Measurements from ENCODE around the gene CLDN9. TPM values are rescaled to one million over a fixed set of nuclear protein-coding genes. Genes with fewer than 3 reads are reported as not detected.

CLDN9 gene
- total RNA-seq, 4 donors from 2014 or later: 0.32 to 0.39 TPM; not detected in 2

DNA sequence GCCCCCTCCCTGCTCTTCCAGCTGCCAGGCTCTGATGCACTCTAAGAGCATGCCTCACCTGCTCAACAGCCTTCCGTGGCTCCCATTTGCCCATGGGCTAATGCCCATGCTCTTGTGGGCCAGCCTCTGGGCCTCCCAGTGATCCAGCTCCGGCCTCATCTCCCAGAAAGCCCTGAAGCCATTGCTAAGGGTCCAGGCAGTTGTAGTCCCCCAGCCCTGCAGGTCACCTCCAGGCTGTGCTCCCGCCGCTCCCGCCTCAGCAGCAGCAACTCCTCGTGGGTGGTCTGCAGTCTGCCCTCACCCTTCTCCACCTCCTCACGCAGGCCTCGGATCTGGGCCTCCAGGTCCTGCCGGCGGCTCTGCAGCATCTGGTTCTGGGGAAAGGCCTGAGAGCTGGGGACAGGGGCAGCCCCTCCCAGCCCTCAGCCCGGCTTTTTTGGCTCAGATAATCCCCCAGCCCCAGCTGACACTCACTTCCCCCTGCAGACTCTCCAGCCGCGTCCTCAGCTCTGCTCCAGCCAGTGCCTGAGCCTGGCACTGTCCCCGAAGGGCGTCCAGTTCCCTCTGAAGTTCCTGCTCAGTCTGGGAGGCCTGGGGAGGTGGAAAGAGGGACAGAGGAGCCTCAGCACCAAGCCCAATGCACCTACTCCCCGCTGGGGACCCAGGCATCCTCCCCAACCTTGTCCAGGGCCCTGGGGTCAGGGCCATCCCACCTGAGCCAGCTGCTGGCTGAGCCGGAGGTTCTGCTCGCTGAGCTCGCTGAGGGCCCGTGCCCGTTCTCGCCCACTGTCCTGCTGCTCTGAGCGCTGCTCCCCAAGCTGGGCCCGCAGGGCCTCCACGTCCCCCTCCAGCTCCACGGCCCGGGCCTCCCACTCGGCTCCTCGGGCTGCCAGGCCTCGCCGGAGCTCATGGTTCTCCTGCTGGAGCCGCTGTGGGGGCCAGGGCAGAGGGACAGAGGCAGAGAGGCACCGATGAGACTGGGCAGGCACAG is 17.8 kb downstream of the CLDN9 start:
- Histone ChIP-seq H3K36me3 (peaks cover 0 to 20% of the 10 kb centered on the region in 2 donors), H3K27me3 (peaks cover 70% of the 10 kb centered on the region), H3K27ac (no peak overlapping the region), H3K4me3 (no peak overlapping the region), H3K4me1 (peaks cover 0 to 25% (median 15%) of the 10 kb centered on the region in 3 donors), H3K9me3 (no peaks in the 10 kb centered on the region)
- 60% methylated on average over 2 of the region's 33 CpGs; no CpG with 5 or more reads in 1 of the 2 donors for WGBS, 2 donors (ENCODE audit: low coverage in 1 of 2)
- no peak for ATAC-seq
- TF ChIP-seq POLR2A (IDR thresholded peaks at IDR 0.05) (no peak), POLR2AphosphoS5 (IDR thresholded peaks at IDR 0.05) (no peak), EP300 (IDR thresholded peaks at IDR 0.05) (no peak)
- TF ChIP-seq, protein P1, sequence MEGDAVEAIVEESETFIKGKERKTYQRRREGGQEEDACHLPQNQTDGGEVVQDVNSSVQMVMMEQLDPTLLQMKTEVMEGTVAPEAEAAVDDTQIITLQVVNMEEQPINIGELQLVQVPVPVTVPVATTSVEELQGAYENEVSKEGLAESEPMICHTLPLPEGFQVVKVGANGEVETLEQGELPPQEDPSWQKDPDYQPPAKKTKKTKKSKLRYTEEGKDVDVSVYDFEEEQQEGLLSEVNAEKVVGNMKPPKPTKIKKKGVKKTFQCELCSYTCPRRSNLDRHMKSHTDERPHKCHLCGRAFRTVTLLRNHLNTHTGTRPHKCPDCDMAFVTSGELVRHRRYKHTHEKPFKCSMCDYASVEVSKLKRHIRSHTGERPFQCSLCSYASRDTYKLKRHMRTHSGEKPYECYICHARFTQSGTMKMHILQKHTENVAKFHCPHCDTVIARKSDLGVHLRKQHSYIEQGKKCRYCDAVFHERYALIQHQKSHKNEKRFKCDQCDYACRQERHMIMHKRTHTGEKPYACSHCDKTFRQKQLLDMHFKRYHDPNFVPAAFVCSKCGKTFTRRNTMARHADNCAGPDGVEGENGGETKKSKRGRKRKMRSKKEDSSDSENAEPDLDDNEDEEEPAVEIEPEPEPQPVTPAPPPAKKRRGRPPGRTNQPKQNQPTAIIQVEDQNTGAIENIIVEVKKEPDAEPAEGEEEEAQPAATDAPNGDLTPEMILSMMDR (IDR thresholded peaks at IDR 0.05): no peak

DNA sequence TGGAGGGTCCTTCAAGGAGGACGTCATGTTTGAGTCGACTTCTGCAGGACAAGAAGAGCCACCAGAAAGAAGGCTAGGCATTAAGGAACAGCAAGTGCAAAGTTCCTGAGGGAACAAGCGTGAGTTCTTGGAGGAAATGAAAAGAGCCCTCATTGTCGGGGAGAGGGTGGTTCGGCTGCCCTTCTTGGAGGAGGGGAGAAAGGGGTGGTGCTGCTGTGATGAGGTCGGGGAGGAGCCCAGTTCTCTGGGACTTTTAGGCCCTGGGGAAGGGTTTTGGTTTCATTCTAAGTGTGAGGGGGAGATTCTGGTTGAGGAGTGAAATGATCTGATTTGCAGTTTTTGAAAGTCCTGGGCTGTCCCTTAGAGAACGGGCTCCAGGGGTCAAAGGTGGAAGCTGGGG is 19.9 kb downstream of the CLDN9 start:
- Histone ChIP-seq H3K27ac (no peak overlapping the region), H3K9me3 (no peaks in the 10 kb centered on the region), H3K4me1 (peaks cover 0 to 37% (median 22%) of the 10 kb centered on the region in 3 donors), H3K27me3 (peaks cover 91% of the 10 kb centered on the region), H3K4me3 (no peak overlapping the region), H3K36me3 (no peaks in the 10 kb centered on the region)
- TF ChIP-seq POLR2AphosphoS5 (IDR thresholded peaks at IDR 0.05): no peak
- TF ChIP-seq EP300 (IDR thresholded peaks at IDR 0.05): no peak
- TF ChIP-seq POLR2A (IDR thresholded peaks at IDR 0.05): no peak
- TF ChIP-seq, protein P1 (IDR thresholded peaks at IDR 0.05): no peak
- ATAC-seq: no peak
- WGBS, 2 donors (ENCODE audit: low coverage in 1 of 2): 28 to 32% methylated on average over 6 of the region's 7 CpGs

DNA sequence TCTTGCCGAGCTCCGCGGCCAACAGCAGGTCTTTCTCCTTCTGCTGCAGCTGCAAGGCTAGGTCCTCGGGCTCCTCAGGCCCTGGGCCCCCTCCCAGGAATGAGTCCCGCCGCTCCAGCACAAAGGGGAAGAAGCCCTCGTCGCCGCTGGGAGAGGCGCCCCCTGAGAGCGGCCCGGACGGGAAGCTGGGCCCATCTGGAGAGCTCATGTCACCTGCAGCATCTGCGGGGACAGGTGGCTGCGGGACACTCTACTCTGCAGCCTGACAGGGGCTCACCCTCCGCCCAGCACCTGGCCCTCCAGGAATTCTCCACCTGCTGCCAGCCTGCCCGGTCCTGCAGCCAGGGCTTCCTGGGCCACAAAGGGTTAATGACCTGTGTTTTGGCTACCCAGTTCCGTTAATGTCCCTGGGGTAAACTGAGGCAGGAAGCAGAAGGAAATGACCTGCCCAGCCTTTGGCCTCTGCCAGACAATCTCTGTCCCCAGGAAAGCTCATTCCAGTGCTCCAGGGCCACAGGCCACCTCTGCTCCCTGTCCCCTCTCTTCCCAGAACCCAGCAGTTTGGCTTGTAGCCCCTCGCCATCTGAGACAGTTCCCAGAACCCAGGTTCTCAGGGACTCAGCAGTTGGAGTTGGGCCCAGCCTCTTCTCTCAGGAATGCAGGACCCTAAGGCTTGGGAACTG is 22.7 kb downstream of the CLDN9 start:
- peaks cover 98% of the 10 kb centered on the region for H3K27me3 ChIP-seq
- no peak for ATAC-seq
- H3K27ac ChIP-seq: no peak overlapping the region
- TF ChIP-seq, protein P1 (IDR thresholded peaks at IDR 0.05): no peak
- no peak for TF ChIP-seq POLR2A (IDR thresholded peaks at IDR 0.05)
- TF ChIP-seq POLR2AphosphoS5 (IDR thresholded peaks at IDR 0.05): no peak
- TF ChIP-seq EP300 (IDR thresholded peaks at IDR 0.05): no peak
- H3K4me1 ChIP-seq: peaks cover 0 to 12% (median 7%) of the 10 kb centered on the region in 3 donors
- 0% methylated on average over 1 of the region's 19 CpGs; no CpG with 5 or more reads in 1 of the 2 donors for WGBS, 2 donors (ENCODE audit: low coverage in 1 of 2)
- H3K36me3 ChIP-seq: no peaks in the 10 kb centered on the region
- no peak overlapping the region for H3K4me3 ChIP-seq
- H3K9me3 ChIP-seq: no peaks in the 10 kb centered on the region

GRCh38 chr16:3035972-3036725 is 23.4 kb downstream of the CLDN9 start:
- TF ChIP-seq, protein P1 (IDR thresholded peaks at IDR 0.05): no peak
- Histone ChIP-seq H3K4me1 (peaks cover 0 to 12% (median 7%) of the 10 kb centered on the region in 3 donors), H3K27me3 (peaks cover 98% of the 10 kb centered on the region), H3K36me3 (no peaks in the 10 kb centered on the region), H3K4me3 (peak overlapping the region in 1 of 2 donors; percentile 1), H3K9me3 (no peaks in the 10 kb centered on the region), H3K27ac (no peak overlapping the region)
- ATAC-seq: no peak
- 20% methylated on average over 1 of the region's 40 CpGs; no CpG with 5 or more reads in 1 of the 2 donors for WGBS, 2 donors (ENCODE audit: low coverage in 1 of 2)

Data from gastroesophageal sphincter (tissue), 4 donors.